SK-N-SH treated with all-trans-retinoic acid at 6 μM for 48 hours (cell line): ENCODE results near the gene CEP89.
"Not testable (repeated sequence)": the region's sequence is repeated elsewhere in the genome, so short reads cannot be mapped to it uniquely, and the experiment has no call there.

Source experiments
- ARNTL ChIP-seq: fragments of 450-650 bp; formaldehyde crosslinking; IDR thresholded peaks from 2 replicates; pipeline ENCODE4 v1.5.0; 2020; ENCODE audit warnings: low read depth, mild to moderate bottlenecking, moderate library complexity, borderline replicate concordance
- GLIS3 ChIP-seq: fragments of 250-450 bp; sonication (Bioruptor Pico); IDR thresholded peaks from 2 replicates; pipeline ENCODE4 v1.5.0; 2020; ENCODE audit warnings: mild to moderate bottlenecking, moderate library complexity
- PATZ1 ChIP-seq: fragments of 250-450 bp; sonication (Bioruptor Pico); IDR thresholded peaks from 2 replicates; pipeline ENCODE4 v1.8.0; 2020; ENCODE audit warnings: mild to moderate bottlenecking, moderate library complexity, borderline replicate concordance
- SNAI2 ChIP-seq: fragments of 250-450 bp; sonication (Bioruptor Pico); IDR thresholded peaks from 2 replicates; pipeline ENCODE4 v1.5.0; 2020; ENCODE audit warnings: mild to moderate bottlenecking, moderate library complexity
- TCF4 ChIP-seq: fragments of 250-450 bp; sonication (Bioruptor Pico); IDR thresholded peaks from 2 replicates; pipeline ENCODE4 v1.8.0; 2021; ENCODE audit warnings: mild to moderate bottlenecking, moderate library complexity, borderline replicate concordance
- ZFP3 ChIP-seq: fragments of 250-450 bp; sonication (Bioruptor Pico); IDR thresholded peaks from 2 replicates; pipeline ENCODE4 v1.5.0; 2020; ENCODE audit warnings: mild to moderate bottlenecking, moderate library complexity
- ZFP30 ChIP-seq: fragments of 450-650 bp; formaldehyde crosslinking; IDR thresholded peaks from 2 replicates; pipeline ENCODE4 v1.5.0; 2022; ENCODE audit warnings: mild to moderate bottlenecking, moderate library complexity
- ZNF565 ChIP-seq: fragments of 450-650 bp; formaldehyde crosslinking; conservative IDR thresholded peaks from 2 replicates; pipeline ENCODE4 v1.5.0; 2020; ENCODE audit warnings: low read depth, mild to moderate bottlenecking, moderate library complexity
- ZNF8 ChIP-seq: fragments of 450-650 bp; formaldehyde crosslinking; IDR thresholded peaks from 2 replicates; pipeline ENCODE4 v1.5.0; 2020; ENCODE audit warnings: mild to moderate bottlenecking, moderate library complexity
- TF ChIP-seq, protein P1 (sequence below): fragments of 250-450 bp; sonication (Bioruptor Pico); IDR thresholded peaks from 2 replicates; pipeline ENCODE4 v1.8.0; 2021; ENCODE audit warnings: low read depth, mild to moderate bottlenecking, moderate library complexity, borderline replicate concordance

GRCh38 chr19:33010891-33011290 lies 39.1 kb upstream of the CEP89 start:
- TF ChIP-seq PATZ1 (CRISPR knock-in tag); ZNF8 (CRISPR knock-in tag); ZNF565; SNAI2 (CRISPR knock-in tag); ZFP3; ARNTL (CRISPR knock-in tag); TCF4 (CRISPR knock-in tag); GLIS3 (CRISPR knock-in tag); ZFP30 (CRISPR knock-in tag): not testable (repeated sequence)
- TF ChIP-seq, protein P1, sequence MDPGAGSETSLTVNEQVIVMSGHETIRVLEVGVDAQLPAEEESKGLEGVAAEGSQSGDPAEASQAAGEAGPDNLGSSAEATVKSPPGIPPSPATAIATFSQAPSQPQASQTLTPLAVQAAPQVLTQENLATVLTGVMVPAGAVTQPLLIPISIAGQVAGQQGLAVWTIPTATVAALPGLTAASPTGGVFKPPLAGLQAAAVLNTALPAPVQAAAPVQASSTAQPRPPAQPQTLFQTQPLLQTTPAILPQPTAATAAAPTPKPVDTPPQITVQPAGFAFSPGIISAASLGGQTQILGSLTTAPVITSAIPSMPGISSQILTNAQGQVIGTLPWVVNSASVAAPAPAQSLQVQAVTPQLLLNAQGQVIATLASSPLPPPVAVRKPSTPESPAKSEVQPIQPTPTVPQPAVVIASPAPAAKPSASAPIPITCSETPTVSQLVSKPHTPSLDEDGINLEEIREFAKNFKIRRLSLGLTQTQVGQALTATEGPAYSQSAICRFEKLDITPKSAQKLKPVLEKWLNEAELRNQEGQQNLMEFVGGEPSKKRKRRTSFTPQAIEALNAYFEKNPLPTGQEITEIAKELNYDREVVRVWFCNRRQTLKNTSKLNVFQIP (CRISPR knock-in tag), result not testable (repeated sequence)
